NOMO-1 treated with DMSO at 0.1 percent for 48 hours (cell line): ENCODE data around the gene MCTP2.

ENCODE experiments used
- DNase-seq: peaks from one replicate; lab custom pipeline; 2025; ENCODE audit not compliant: unreplicated experiment; lab: John Stamatoyannopoulos, UW

The MCTP2 gene

DNA sequence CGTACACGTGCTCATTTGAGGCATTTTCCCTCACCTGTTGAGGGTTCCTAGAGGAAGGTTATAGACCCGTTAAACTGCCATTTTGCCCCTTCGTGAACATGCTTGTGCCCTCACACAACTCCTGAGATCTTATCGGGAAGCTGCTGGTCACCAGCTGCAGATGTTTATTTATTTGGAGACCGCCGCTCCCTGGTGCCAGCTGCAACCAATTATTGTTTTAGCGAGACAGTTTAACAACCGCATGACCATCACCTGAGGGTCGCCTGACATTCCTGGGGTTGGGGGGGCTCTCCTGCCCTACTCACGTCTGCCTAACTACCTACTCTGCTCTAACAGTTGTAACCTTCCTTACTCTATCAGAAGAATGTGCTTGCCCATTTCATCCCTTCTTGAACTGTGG lies 292.5 kb downstream of the MCTP2 start:
- DNase-seq, result no peak

DNA sequence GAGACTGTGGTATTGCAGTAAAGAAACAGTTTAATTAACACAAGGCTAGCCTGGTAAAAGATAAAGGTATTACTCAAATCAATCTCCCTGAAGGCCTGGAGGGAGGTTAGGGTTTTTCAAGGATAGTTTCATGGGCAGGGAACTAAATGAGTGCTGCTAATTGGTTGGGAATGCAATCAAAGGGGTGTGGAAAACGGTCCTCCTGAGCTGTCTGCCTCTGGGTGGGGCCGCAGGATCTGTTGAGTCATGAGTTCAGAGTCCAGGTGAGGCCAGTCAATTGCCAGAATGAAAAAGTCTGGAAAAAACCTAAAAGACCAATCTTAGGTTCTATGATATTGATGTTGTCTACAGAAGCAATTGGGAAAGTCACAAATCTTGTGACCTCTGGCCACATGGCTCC lies 293.2 kb downstream of the MCTP2 start:
- no peak for DNase-seq

DNA sequence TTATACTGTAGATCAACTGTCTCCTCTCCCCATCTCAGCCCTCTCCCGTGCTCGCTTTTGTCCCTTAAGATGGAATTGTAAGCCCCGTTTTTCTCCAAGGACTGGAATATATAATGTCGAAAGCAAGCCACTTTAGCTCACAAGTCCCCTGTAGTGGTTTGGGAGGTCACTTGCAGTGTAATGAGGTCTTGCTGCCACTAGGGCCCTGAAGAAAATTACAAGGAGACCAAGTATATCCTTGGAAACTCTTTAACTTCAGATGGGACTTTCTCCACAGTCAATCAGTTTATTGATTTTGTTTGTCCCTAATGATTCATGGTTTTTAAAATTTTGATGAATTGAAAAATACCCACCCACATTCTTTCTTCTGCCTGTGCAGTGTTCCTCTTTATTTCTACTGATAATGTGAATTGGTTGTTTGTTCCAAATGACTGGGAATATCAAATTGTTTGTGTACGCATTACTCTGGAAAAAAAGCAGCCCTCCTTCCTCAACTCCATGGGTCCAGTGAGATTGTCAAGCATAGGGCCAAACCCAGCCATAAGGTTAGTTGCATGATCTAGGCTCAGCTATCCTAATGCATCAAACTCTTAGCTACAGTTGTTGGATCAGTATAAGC lies 294.8 kb downstream of the MCTP2 start:
- no peak for DNase-seq

DNA sequence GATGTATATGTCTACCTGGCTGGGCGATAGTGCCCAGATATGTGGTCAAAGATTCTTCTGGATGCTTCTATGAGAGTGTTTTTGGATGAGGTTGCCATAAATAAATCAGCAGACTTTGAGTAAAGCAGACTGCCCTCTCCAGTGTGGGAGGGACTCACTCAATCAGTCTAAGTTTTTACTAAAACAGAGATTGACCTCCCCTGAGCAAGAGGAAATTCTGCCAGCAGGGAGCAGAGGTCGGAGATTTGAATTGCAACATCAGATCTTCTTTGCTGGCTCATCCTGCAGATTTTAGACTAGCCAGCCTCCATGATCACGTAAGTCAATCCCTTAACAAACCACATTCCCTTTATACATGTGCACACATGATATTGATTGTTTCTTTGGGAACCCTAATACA lies 300.9 kb downstream of the MCTP2 start:
- no peak for DNase-seq
